Pancreas (tissue), 10 donors: ENCODE measurements around the gene EPHB4. TPM values are rescaled to one million over a fixed set of nuclear protein-coding genes. Genes with fewer than 3 reads are reported as not detected.

Experiments used
- ATAC-seq, 4 donors: fragments of 200-7000 bp; cut with Tn5 transposase; one replicate each; pipeline versions ENCODE4 v1.8.0 to v1.9.1; 2020; ENCODE audit warnings: mild to moderate bottlenecking in 4 of 4, moderate library complexity in 4 of 4
- DNase-seq, 6 donors: peaks; one replicate each; pipeline ENCODE4 v3.0.0-alpha.2; 2020
- FAIRE-seq: peaks from 2 replicates; lab custom pipeline; 2012; peaks lifted over from hg19 to GRCh38; lab: Jason Lieb, UNC
- H3K27ac ChIP-seq, 4 donors: fragments of 200-600 bp; sonication (generic); 1 replicate in 3 of 4; 2 replicates in 1 of 4; pipeline versions ENCODE4 v1.5.0 to v1.8.0; 2020
- H3K27me3 ChIP-seq, 4 donors: fragments of 200-600 bp; one replicate each; pipeline ENCODE4 v1.8.0; 2021
- H3K36me3 ChIP-seq, 3 donors: fragments of 200-600 bp; sonication (generic) in 1 of 3; one replicate each; pipeline versions ENCODE4 v1.5.0 to v1.8.0; 2020 to 2021
- H3K4me1 ChIP-seq, 3 donors: fragments of 200-600 bp; one replicate each; pipeline ENCODE4 v1.8.0; 2021
- H3K4me3 ChIP-seq, 4 donors: fragments of 200-600 bp; sonication (generic) in 2 of 4; one replicate each; pipeline versions ENCODE4 v1.5.0 to v1.8.0; 2020 to 2021
- H3K9me3 ChIP-seq, 4 donors: fragments of 200-600 bp; one replicate each; pipeline ENCODE4 v1.8.0; 2021
- WGBS, 2 donors: extraction: QIAGEN DNeasy Blood & Tissue Kit; methylation state at CpG; one replicate each; pipeline ENCODE4 v1.1.7; 2013; 5-methylcytosine and 5-hydroxymethylcytosine counted together
- intact Hi-C, 3 donors: fragments of 100-400 bp; cut with DNase I; formaldehyde crosslinking; loops; one replicate each; pipeline versions ENCODE4 v1.11.1 to v1.14.2; 2022
- polyA plus RNA-seq, 2 donors: library from polyadenylated mRNA; stranded (reverse); fragments of 200-250 nt; gene quantifications; one replicate each; pipeline ENCODE4 v1.2.3, GENCODE V29; 2013
- total RNA-seq, 6 donors: library from RNA; stranded (reverse); fragmentation: NEBNext Ultra II Directional in 4 of 6; extraction: Animal tissue kit (Norgen Biotek cat#: 25700) in 4 of 6; gene quantifications; one replicate each; pipeline versions ENCODE4 v1.2.1 to v1.2.4, GENCODE V29; 2021 to 2023
- TF ChIP-seq, protein P1 (sequence below), 4 donors: fragments of 200-600 bp; sonication (generic) in 3 of 4; IDR thresholded peaks; one replicate each; pipeline versions ENCODE4 v1.5.0 to v1.8.0; 2021; ENCODE audit warnings: antibody characterized with exemption in 4 of 4
- donor health status: healthy with polysubstance abuse.
- donor health status: DM: no; HTN: no; CAD: no; lungs with moderate emphysema.
- donor health status: DM: no; HTN: no; CAD: no.
- donor health status: control.
- donor health status: control.
- donor health status: Bipolar disorder and iron deficiency.
- donor health status: DM: yes; HTN: yes; CAD: no.
- donor health status: DM: no; HTN: no; CAD: no.
- donor health status: DM: no; HTN: no; CAD: no.
- donor health status: DM: yes; HTN: yes; CAD: no.

The EPHB4 gene
- total and polyA plus RNA-seq, 8 donors, result 15.8 to 32.9 (median 26.1) TPM

DNA sequence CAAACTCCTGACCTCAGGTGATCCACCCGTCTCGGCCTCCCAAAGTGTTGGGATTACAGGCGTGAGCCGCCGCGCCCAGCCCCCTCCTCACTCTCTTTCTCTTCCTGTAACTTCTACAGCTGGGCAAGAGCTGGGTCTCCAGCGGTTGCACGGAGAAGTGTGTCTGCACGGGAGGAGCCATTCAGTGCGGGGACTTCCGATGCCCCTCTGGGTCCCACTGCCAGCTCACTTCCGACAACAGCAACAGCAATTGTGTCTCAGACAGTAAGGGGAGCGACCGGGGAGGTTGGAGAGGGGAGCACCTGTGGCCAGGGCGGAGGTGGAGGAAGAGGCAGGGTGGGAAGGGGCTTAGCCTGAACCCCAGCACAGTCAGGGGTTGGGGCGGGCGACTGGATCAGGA is 41.4 kb downstream of the EPHB4 start:
- no peaks in the 10 kb centered on the region for H3K27me3 ChIP-seq
- no peaks in the 10 kb centered on the region for H3K9me3 ChIP-seq
- WGBS, 2 donors, result 55 to 65% methylated on average over 17 of the region's 17 CpGs
- FAIRE-seq (no peak), DNase-seq (no peak), ATAC-seq (no peak)
- intact Hi-C loops, result no loop called here
- H3K4me3 ChIP-seq, result no peak overlapping the region
- TF ChIP-seq, protein P1, sequence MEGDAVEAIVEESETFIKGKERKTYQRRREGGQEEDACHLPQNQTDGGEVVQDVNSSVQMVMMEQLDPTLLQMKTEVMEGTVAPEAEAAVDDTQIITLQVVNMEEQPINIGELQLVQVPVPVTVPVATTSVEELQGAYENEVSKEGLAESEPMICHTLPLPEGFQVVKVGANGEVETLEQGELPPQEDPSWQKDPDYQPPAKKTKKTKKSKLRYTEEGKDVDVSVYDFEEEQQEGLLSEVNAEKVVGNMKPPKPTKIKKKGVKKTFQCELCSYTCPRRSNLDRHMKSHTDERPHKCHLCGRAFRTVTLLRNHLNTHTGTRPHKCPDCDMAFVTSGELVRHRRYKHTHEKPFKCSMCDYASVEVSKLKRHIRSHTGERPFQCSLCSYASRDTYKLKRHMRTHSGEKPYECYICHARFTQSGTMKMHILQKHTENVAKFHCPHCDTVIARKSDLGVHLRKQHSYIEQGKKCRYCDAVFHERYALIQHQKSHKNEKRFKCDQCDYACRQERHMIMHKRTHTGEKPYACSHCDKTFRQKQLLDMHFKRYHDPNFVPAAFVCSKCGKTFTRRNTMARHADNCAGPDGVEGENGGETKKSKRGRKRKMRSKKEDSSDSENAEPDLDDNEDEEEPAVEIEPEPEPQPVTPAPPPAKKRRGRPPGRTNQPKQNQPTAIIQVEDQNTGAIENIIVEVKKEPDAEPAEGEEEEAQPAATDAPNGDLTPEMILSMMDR (IDR thresholded peaks at IDR 0.05), result no peak
- no peaks in the 10 kb centered on the region for H3K36me3 ChIP-seq
- H3K4me1 ChIP-seq, result no peaks in the 10 kb centered on the region
- no peak overlapping the region for H3K27ac ChIP-seq

DNA sequence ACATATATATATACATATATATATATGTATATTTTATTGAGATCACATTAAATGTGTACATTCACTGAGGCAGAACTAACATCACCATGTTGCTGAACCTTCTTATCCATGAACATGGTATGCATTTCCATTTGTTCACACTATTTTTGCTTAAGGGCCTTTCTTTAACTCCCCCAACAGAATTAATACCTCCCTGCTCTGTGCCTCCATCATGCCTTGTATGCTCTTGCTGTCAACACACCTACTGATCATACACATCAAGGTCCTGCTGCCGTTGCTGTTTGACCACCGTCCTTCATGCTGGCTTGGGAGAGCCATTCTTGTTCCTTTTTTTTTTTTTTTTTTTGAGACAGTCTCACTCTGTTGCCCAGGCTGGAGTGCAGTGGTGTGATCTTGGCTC is 43.5 kb downstream of the EPHB4 start:
- Histone ChIP-seq H3K9me3 (no peaks in the 10 kb centered on the region), H3K4me3 (no peak overlapping the region), H3K4me1 (no peaks in the 10 kb centered on the region), H3K27ac (no peak overlapping the region), H3K36me3 (no peaks in the 10 kb centered on the region), H3K27me3 (no peaks in the 10 kb centered on the region)
- intact Hi-C loops, result no loop called here
- WGBS, 2 donors, result 98% methylated on average over 2 of the region's 2 CpGs
- DNase-seq, result no peak
- FAIRE-seq, result no peak
- no peak for ATAC-seq
- TF ChIP-seq, protein P1 (IDR thresholded peaks at IDR 0.05), result no peak

DNA sequence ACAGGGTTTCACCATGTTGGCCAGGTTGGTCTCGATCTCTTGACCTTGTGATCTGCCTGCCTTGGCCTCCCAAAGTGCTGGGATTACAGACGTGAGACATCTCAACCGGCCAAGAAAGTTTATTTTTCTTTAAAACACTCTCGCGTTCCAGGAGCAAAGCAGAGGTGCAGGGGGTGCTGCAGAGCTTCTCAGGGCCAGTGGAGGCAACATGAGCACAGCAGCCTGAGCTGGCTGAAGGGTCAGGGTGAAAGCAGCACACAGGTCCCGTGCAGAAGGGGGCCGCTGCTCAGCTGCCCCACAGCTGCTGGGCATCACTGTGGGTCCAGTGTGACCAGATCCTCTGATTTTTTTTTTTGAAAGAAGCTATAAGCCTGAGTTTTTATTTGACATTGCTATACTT is 46.1 kb downstream of the EPHB4 start:
- DNase-seq (no peak), ATAC-seq (no peak), FAIRE-seq (no peak)
- H3K27me3 ChIP-seq, result no peaks in the 10 kb centered on the region
- intact Hi-C loops, result no loop called here
- no peak overlapping the region for H3K27ac ChIP-seq
- H3K4me3 ChIP-seq, result no peak overlapping the region
- H3K4me1 ChIP-seq, result no peaks in the 10 kb centered on the region
- TF ChIP-seq, protein P1 (IDR thresholded peaks at IDR 0.05), result no peak
- no peaks in the 10 kb centered on the region for H3K36me3 ChIP-seq
- 57 to 62% methylated on average over 7 of the region's 7 CpGs for WGBS, 2 donors
- H3K9me3 ChIP-seq, result no peaks in the 10 kb centered on the region

DNA sequence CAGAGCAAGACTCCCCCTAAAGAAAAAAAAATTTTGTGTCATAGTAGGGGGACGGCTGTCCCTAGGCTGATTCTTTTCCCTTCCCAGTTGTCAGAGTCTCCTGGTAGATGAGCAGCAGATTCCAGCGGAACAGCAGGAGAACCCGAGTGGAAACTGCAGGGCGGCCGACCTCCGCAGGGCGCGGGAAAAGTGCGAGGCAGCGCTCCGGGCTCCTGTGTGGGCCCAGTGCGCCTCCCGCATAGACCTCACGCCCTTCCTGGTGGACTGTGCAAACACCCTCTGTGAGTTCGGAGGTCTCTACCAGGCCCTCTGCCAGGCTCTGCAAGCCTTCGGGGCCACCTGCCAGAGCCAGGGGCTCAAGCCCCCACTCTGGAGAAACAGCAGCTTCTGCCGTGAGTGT is 48.0 kb downstream of the EPHB4 start:
- Histone ChIP-seq H3K27me3 (no peaks in the 10 kb centered on the region), H3K27ac (no peak overlapping the region), H3K4me3 (no peak overlapping the region), H3K36me3 (no peaks in the 10 kb centered on the region), H3K4me1 (no peaks in the 10 kb centered on the region), H3K9me3 (no peaks in the 10 kb centered on the region)
- intact Hi-C loops, result no loop called here
- no peak for ATAC-seq
- FAIRE-seq, result no peak
- 54 to 56% methylated on average over 14 to 17 of the region's 17 CpGs for whole genome bisulfite sequencing, 2 donors
- DNase-seq, result no peak
- TF ChIP-seq, protein P1 (IDR thresholded peaks at IDR 0.05), result no peak

DNA sequence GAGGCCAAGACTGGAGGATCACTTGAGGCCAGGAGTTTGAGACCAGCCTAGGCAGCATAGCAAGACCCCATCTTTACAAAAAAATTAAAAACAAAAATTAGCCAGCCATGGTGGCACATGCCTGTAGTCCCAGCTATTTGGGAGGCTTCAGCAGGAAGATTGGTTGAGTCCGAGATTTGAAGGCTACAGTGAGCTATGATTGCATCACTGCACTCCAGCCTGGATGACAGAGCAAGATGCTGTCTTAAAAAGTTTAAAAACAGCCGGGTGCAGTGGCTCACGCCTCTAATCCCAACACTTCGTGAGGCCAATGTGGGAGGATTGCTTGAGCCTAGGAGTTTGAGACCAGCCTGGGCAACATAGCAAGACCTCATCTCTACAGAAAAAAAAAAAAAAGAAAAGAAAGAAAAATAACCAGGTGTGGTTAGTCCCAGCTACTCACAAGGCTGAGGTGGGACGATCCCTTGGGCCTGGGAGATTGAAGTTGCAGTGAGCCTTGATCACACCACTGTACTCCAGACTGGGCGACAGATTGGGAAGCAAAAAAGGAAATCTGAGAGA is 49.2 kb downstream of the EPHB4 start:
- WGBS, 2 donors, result 75 to 87% methylated on average over 6 of the region's 6 CpGs
- DNase-seq, result no peak
- TF ChIP-seq, protein P1 (IDR thresholded peaks at IDR 0.05), result no peak
- no peak overlapping the region for H3K4me3 ChIP-seq
- FAIRE-seq, result no peak
- intact Hi-C loops, result no loop called here
- no peaks in the 10 kb centered on the region for H3K4me1 ChIP-seq
- no peaks in the 10 kb centered on the region for H3K9me3 ChIP-seq
- H3K27me3 ChIP-seq, result no peaks in the 10 kb centered on the region
- ATAC-seq, result no peak
- no peaks in the 10 kb centered on the region for H3K36me3 ChIP-seq
- H3K27ac ChIP-seq, result no peak overlapping the region
